Heart left ventricle (tissue), 13 donors: ENCODE data around the gene CCT2.

Source experiments
- POLR2A ChIP-seq, 2 donors: fragments of 450-650 bp; IDR thresholded peaks; one replicate each; pipeline ENCODE4 v1.6.1; 2017; ENCODE audit warnings: antibody characterized with exemption in 2 of 2, mild to moderate bottlenecking in 2 of 2, moderate library complexity in 2 of 2
- TF ChIP-seq, protein P1 (sequence below), 12 donors: fragments of 200-600 bp; sonication (generic) in 4 of 12; IDR thresholded peaks; one replicate each; pipeline versions ENCODE4 v1.5.0 to v1.8.0; 2018 to 2022; ENCODE audit warnings: antibody characterized with exemption in 12 of 12, mild to moderate bottlenecking in 5 of 12
- donor health status: ischemic (EF 13 %, LVEDD 7.1; RV severe dilation, severe dysfunction).
- donor health status: DM: no; HTN: yes; CAD: no.
- donor health status: DM: no; HTN: no; CAD: no.
- donor health status: ischemic (EF 25% LVEDD 6.9; RV normal size, moderate dysfunction).
- donor health status: ischemic (EF 25% LVEDD 5.7; RV mildly dilated, moderate dysfunction).
- donor health status: ischemic (EF 35%, LVEDD 5.7; RV mildly dilated, moderate dysfunction).
- donor health status: nonischemic (EF 11% LVEDD 7.7; RV severe dilation, severe dysfunction).
- donor health status: DM: yes; HTN: yes; CAD: no.
- donor health status: PGD.
- donor health status: ischemic (EF 29% LVEDD 5.4; RV normal size, mild dysfunction).
- donor health status: nonischemic (EF 23%, LVEDD 6.1; RV moderate dilation, normal function).

DNA sequence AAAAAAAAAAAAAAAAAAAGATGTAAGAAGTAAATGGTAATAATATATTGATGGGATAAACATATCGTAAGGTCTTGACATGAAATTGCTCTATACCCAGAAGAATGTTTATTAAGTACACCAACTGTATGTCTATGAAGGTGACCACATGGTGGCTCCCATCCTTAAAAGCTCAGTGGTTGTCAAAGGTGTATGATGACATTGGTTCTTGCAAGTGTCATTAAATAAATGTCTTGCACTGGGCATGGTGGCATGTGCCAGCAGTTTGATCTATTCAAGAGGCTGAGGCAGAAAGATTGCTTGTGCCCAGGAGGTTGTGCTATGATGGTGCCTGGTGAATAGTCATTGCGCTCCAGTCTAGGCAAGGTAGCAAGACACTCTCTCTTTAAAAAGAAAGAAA, 10.4 kb downstream of the CCT2 start:
- TF ChIP-seq, protein P1, sequence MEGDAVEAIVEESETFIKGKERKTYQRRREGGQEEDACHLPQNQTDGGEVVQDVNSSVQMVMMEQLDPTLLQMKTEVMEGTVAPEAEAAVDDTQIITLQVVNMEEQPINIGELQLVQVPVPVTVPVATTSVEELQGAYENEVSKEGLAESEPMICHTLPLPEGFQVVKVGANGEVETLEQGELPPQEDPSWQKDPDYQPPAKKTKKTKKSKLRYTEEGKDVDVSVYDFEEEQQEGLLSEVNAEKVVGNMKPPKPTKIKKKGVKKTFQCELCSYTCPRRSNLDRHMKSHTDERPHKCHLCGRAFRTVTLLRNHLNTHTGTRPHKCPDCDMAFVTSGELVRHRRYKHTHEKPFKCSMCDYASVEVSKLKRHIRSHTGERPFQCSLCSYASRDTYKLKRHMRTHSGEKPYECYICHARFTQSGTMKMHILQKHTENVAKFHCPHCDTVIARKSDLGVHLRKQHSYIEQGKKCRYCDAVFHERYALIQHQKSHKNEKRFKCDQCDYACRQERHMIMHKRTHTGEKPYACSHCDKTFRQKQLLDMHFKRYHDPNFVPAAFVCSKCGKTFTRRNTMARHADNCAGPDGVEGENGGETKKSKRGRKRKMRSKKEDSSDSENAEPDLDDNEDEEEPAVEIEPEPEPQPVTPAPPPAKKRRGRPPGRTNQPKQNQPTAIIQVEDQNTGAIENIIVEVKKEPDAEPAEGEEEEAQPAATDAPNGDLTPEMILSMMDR (IDR thresholded peaks at IDR 0.05) = no peak
- no peak for TF ChIP-seq POLR2A (IDR thresholded peaks at IDR 0.05)
